Right lobe of liver (tissue), 6 donors: Measurements from ENCODE around the gene LY86. TPM values are rescaled to one million over a fixed set of nuclear protein-coding genes. Genes with fewer than 3 reads are reported as not detected.
"Not testable (repeated sequence)": the region's sequence is repeated elsewhere in the genome, so short reads cannot be mapped to it uniquely, and the experiment has no call there.

Experiments
- ATAC-seq, 4 donors: fragments of 200-7000 bp; cut with Tn5 transposase; one replicate each; pipeline ENCODE4 v1.9.1; 2020; ENCODE audit warnings: mild to moderate bottlenecking in 4 of 4, moderate library complexity in 4 of 4
- DNase-seq, 3 donors: peaks; one replicate each; pipeline ENCODE4 v3.0.0-alpha.2; 2020
- H3K27ac ChIP-seq, 3 donors: fragments of 200-600 bp; one replicate each; pipeline ENCODE4 v1.8.0; 2022
- H3K27me3 ChIP-seq, 2 donors: fragments of 200-600 bp; one replicate each; pipeline ENCODE4 v1.8.0; 2022
- H3K36me3 ChIP-seq, 4 donors: fragments of 200-600 bp; sonication (generic) in 1 of 4; one replicate each; pipeline versions ENCODE4 v1.5.1 to v1.8.0; 2017 to 2022; ENCODE audit warnings: control low read depth in 1 of 4
- H3K4me1 ChIP-seq, 4 donors: fragments of 200-600 bp; sonication (generic) in 1 of 4; one replicate each; pipeline versions ENCODE4 v1.5.1 to v1.8.0; 2017 to 2022; ENCODE audit warnings: control low read depth in 1 of 4
- H3K4me3 ChIP-seq, 3 donors: fragments of 200-600 bp; one replicate each; pipeline ENCODE4 v1.8.0; 2022
- H3K9me3 ChIP-seq, 4 donors: fragments of 200-600 bp; sonication (generic) in 1 of 4; one replicate each; pipeline versions ENCODE4 v1.5.1 to v1.8.0; 2017 to 2022; ENCODE audit warnings: control low read depth in 1 of 4
- CTCF ChIP-seq, 4 donors: fragments of 200-600 bp in 3 of 4; fragments of 450-650 bp in 1 of 4; IDR thresholded peaks; one replicate each; pipeline versions ENCODE4 v1.5.1 to v1.8.0; 2016 to 2022; ENCODE audit warnings: antibody characterized with exemption in 4 of 4, mild to moderate bottlenecking in 2 of 4
- POLR2A ChIP-seq: fragments of 450-650 bp; IDR thresholded peaks from one replicate; pipeline ENCODE4 v1.6.1; 2017; ENCODE audit warnings: antibody characterized with exemption, mild to moderate bottlenecking
- WGBS: methylation state at CpG from one replicate; pipeline ENCODE4 v1.1.6; 2018; ENCODE audit warnings: low coverage, low lambda C conversion rate; ENCODE audit not compliant: insufficient coverage; ENCODE audit errors: missing lambda C conversion rate; 5-methylcytosine and 5-hydroxymethylcytosine counted together
- intact Hi-C, 2 donors: fragments of 100-400 bp; cut with DNase I; formaldehyde crosslinking; loops; one replicate each; pipeline versions ENCODE4 v1.11.2 to v1.14.1; 2022
- total RNA-seq, 6 experiments: library from RNA; depleted of rRNA in 2 of 6; stranded (reverse); fragments of >200 nt in 2 of 6; fragmentation: NEBNext Ultra II Directional in 3 of 6; extraction: Animal tissue kit (Norgen Biotek cat#: 25700) in 3 of 6; gene quantifications; one replicate each; pipeline versions ENCODE4 v1.1.0 to v1.2.4, GENCODE V29; 2016 to 2023
- donor health status: DM: no; HTN: yes; CAD: no.
- donor health status: DM: no; HTN: no; CAD: no.
- donor health status: DM: no; HTN: no; CAD: no.
- donor health status: DM: no; HTN: yes; CAD: no.
- donor health status: DM: no; HTN: yes; CAD: no.

LY86 gene
- total RNA-seq, 6 experiments from 2014 or later: 1.2 to 4.3 (median 2.4) TPM

- Histone ChIP-seq H3K27me3 (no peaks in the 10 kb centered on the region), H3K9me3 (no peaks in the 10 kb centered on the region), H3K27ac (no peak overlapping the region), H3K4me1 (peaks cover 0 to 12% (median 2%) of the 10 kb centered on the region in 4 donors), H3K4me3 (no peak overlapping the region), H3K36me3 (no peaks in the 10 kb centered on the region)
- no peak for TF ChIP-seq CTCF (IDR thresholded peaks at IDR 0.05)
- WGBS: 0% methylated on average over 3 of the region's 3 CpGs
- peak; percentile 81 to 89 (median 87) for ATAC-seq
- DNase-seq: peak in 1 of 3 donors; percentile 80
- intact Hi-C loops: no loop called here
These were observed 73.2 kb downstream of the LY86 start for GRCh38 chr6:6661684-6662083.

- H3K4me1 ChIP-seq: peaks cover 0 to 15% (median 2%) of the 10 kb centered on the region in 4 donors
- no peaks in the 10 kb centered on the region for H3K9me3 ChIP-seq
- no peak overlapping the region for H3K4me3 ChIP-seq
- H3K27ac ChIP-seq: no peak overlapping the region
- H3K27me3 ChIP-seq: no peaks in the 10 kb centered on the region
- WGBS: 58% methylated on average over 3 of the region's 10 CpGs
- H3K36me3 ChIP-seq: no peaks in the 10 kb centered on the region
- intact Hi-C loops: no loop called here
- TF ChIP-seq CTCF (IDR thresholded peaks at IDR 0.05): no peak
- TF ChIP-seq POLR2A: no peak
- DNase-seq (no peak), ATAC-seq (no peak)
These were observed 75.1 kb downstream of the LY86 start for GRCh38 chr6:6663421-6664135.

- no peak overlapping the region for H3K4me3 ChIP-seq
- peaks cover 0 to 16% (median 2%) of the 10 kb centered on the region in 4 donors for H3K4me1 ChIP-seq
- no peak for TF ChIP-seq POLR2A
- TF ChIP-seq CTCF (IDR thresholded peaks at IDR 0.05): no peak
- peak in 3 of 4 donors; percentile 21 to 51 (median 25) for ATAC-seq
- no peak for DNase-seq
- no peaks in the 10 kb centered on the region for H3K36me3 ChIP-seq
- no peak overlapping the region for H3K27ac ChIP-seq
- H3K27me3 ChIP-seq: no peaks in the 10 kb centered on the region
- WGBS: 57% methylated on average over 11 of the region's 11 CpGs
- no peaks in the 10 kb centered on the region for H3K9me3 ChIP-seq
- intact Hi-C loops: no loop called here
These were observed 77.2 kb downstream of the LY86 start for GRCh38 chr6:6665555-6666243.

- H3K27me3 ChIP-seq, H3K9me3 ChIP-seq, H3K4me3 ChIP-seq, ATAC-seq, H3K27ac ChIP-seq, H3K36me3 ChIP-seq, DNase-seq, H3K4me1 ChIP-seq, intact Hi-C loops: not testable (repeated sequence)
- whole genome bisulfite sequencing: 74% methylated on average over 3 of the region's 3 CpGs
These were observed 81.6 kb downstream of the LY86 start for GRCh38 chr6:6670150-6670549.

GRCh38 chr6:6674872-6675271, 86.4 kb downstream of the LY86 start:
- WGBS: 47% methylated on average over 4 of the region's 4 CpGs
- peaks cover 0 to 26% (median 8%) of the 10 kb centered on the region in 4 donors for H3K4me1 ChIP-seq
- TF ChIP-seq CTCF (IDR thresholded peaks at IDR 0.05) (no peak), POLR2A (no peak)
- DNase-seq (no peak), ATAC-seq (no peak)
- no peaks in the 10 kb centered on the region for H3K27me3 ChIP-seq
- no peaks in the 10 kb centered on the region for H3K9me3 ChIP-seq
- no peak overlapping the region for H3K4me3 ChIP-seq
- no peak overlapping the region for H3K27ac ChIP-seq
- intact Hi-C loops: no loop called here
- no peaks in the 10 kb centered on the region for H3K36me3 ChIP-seq
